ENCODE results near the gene KCTD15.
A peak's percentile ranks its signal among the peaks of the same experiment; 100 is the strongest.

KCTD15 gene

GRCh38 chr19:33784432-33784831 is 12.2 kb upstream of the KCTD15 start:
- TF ChIP-seq CTCF (IDR thresholded peaks at IDR 0.05; ENCODE audit: low read depth, low read length), result no peak
- no peak overlapping the region for H3K4me3 ChIP-seq (ENCODE audit: low read depth, low read length)

GRCh38 chr19:33785795-33786194 is 10.9 kb upstream of the KCTD15 start:
- no peak for TF ChIP-seq CTCF (IDR thresholded peaks at IDR 0.05; ENCODE audit: low read depth, low read length)
- no peak overlapping the region for H3K4me3 ChIP-seq (ENCODE audit: low read depth, low read length)

GRCh38 chr19:33788676-33789075 is 8.0 kb upstream of the KCTD15 start:
- H3K4me3 ChIP-seq (ENCODE audit: low read depth, low read length), result no peak overlapping the region
- no peak for TF ChIP-seq CTCF (IDR thresholded peaks at IDR 0.05; ENCODE audit: low read depth, low read length)

- no peak for TF ChIP-seq CTCF (IDR thresholded peaks at IDR 0.05; ENCODE audit: low read depth, low read length)
- H3K4me3 ChIP-seq (ENCODE audit: low read depth, low read length), result no peak overlapping the region
Measured at GRCh38 chr19:33789344-33789743, 7.3 kb upstream of the KCTD15 start.

GRCh38 chr19:33794683-33795369 is 1.8 kb upstream of the KCTD15 start:
- peak overlapping the region; percentile 14; the same call in 1 of the 2 replicates for H3K4me3 ChIP-seq (ENCODE audit: low read depth, low read length)
- no peak for TF ChIP-seq CTCF (IDR thresholded peaks at IDR 0.05; ENCODE audit: low read depth, low read length)

- H3K4me3 ChIP-seq (ENCODE audit: low read depth, low read length), result peak overlapping the region; percentile 52
- no peak for TF ChIP-seq CTCF (IDR thresholded peaks at IDR 0.05; ENCODE audit: low read depth, low read length)
Measured at GRCh38 chr19:33795370-33796163, 1.1 kb upstream of the KCTD15 start.
